ENCODE measurements around the gene WBP2. TPM values are rescaled to one million over a fixed set of nuclear protein-coding genes. Genes with fewer than 3 reads are reported as not detected.

WBP2 gene
- total RNA-seq, 2 donors from 2014 or later, result 74.3 to 82.7 TPM

DNA sequence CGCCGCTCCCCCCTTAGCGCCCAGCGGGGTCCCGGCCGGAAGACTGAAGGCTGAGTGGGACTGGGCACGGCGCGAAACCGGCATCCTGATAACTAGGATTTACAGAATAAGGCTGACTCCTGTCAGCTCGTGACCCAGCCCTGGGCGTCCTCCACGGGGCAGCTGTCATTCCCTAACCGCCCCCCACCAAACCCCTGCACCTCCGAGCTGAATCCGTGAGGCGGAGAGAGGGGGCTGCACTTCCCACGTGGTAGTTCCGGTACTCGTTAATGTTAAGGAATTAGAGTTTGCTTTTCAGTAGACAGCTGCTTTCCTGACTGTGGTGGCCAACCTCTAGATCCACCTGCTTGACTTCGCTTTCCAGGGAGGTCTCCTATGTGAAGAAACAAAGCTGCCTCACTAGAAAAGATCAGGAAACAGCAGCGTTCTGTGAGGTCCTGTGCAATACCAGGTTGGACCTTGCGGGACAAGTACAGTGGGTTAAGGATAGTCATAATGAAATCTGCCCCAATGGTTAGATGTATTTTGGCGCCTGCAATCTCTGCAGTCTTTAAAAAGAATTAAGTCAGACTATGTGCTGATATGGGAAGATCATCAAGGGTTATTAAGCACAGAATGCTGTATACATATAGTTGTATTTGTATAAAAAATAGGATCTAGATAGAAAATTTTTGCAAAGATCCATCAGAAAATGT is 1.1 kb upstream of the WBP2 start:
- no peaks in the 10 kb centered on the region for H3K9me3 ChIP-seq (ENCODE audit: control insufficient read depth, low read length)
- H3K9me3 Mint-ChIP-seq, result no peaks in the 10 kb centered on the region
- peak overlapping the region; percentile 65 for H3K27ac ChIP-seq (ENCODE audit: low read depth, low read length)
- DNase-seq, result no peak
- no peaks in the 10 kb centered on the region for H3K27me3 ChIP-seq (ENCODE audit: control insufficient read depth, insufficient read depth, low read length, poor library complexity, severe bottlenecking)
- peak overlapping the region; percentile 88 for H3K4me3 ChIP-seq (ENCODE audit: low read length)
- WGBS, 2 experiments (ENCODE audit: insufficient coverage in 1 of 2, insufficient read length in 1 of 2), result 5 to 10% methylated on average over 12 to 23 of the region's 24 CpGs
- H3K27ac Mint-ChIP-seq, result peak overlapping the region; percentile 90
- peak overlapping the region; percentile 77 for H3K9ac ChIP-seq (ENCODE audit: extremely low read depth, low read length, poor library complexity, severe bottlenecking)
- no peak overlapping the region for H3K4me3 Mint-ChIP-seq
- TF ChIP-seq, protein P1, sequence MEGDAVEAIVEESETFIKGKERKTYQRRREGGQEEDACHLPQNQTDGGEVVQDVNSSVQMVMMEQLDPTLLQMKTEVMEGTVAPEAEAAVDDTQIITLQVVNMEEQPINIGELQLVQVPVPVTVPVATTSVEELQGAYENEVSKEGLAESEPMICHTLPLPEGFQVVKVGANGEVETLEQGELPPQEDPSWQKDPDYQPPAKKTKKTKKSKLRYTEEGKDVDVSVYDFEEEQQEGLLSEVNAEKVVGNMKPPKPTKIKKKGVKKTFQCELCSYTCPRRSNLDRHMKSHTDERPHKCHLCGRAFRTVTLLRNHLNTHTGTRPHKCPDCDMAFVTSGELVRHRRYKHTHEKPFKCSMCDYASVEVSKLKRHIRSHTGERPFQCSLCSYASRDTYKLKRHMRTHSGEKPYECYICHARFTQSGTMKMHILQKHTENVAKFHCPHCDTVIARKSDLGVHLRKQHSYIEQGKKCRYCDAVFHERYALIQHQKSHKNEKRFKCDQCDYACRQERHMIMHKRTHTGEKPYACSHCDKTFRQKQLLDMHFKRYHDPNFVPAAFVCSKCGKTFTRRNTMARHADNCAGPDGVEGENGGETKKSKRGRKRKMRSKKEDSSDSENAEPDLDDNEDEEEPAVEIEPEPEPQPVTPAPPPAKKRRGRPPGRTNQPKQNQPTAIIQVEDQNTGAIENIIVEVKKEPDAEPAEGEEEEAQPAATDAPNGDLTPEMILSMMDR (conservative IDR thresholded peaks at IDR 0.05), result no peak
- H3K27me3 Mint-ChIP-seq (ENCODE audit: insufficient read depth), result no peaks in the 10 kb centered on the region
- H3K4me1 ChIP-seq (ENCODE audit: control insufficient read depth, insufficient read depth, low read length), result no peaks in the 10 kb centered on the region
- peaks cover 11% of the 10 kb centered on the region for H3K4me1 Mint-ChIP-seq
- H3K36me3 ChIP-seq (ENCODE audit: control insufficient read depth, insufficient read depth, low read length), result peaks cover 4% of the 10 kb centered on the region
- peaks cover 4% of the 10 kb centered on the region for H3K36me3 Mint-ChIP-seq (ENCODE audit: low read depth)

DNA sequence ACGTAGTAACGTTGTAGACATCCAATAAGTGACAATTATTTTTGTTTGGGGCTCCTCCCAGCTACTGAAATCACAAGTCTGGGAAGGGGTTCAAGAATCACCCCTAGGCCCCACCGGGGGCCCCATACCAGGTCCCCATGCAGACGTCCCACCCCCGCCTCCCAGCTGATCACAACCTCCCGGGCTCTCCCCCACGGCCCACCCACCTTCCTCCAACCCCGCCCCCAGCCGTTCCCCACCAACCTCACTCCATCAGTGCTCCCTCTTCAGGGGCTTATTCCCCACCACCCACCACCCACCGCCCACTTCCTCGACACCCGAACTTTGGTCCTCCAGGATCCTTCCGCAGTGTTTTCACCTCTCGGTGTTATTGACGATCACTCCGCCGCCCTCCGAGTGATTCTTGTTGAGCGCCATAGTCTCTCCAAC is 240 bp downstream of the WBP2 start:
- Mint-ChIP-seq H3K36me3 (ENCODE audit: low read depth) (peaks cover 12% of the 10 kb centered on the region), H3K4me1 (peaks cover 11% of the 10 kb centered on the region), H3K9me3 (no peaks in the 10 kb centered on the region), H3K27me3 (ENCODE audit: insufficient read depth) (no peaks in the 10 kb centered on the region), H3K27ac (no peak overlapping the region), H3K4me3 (no peak overlapping the region)
- TF ChIP-seq, protein P1 (conservative IDR thresholded peaks at IDR 0.05), result no peak
- Histone ChIP-seq H3K27me3 (ENCODE audit: control insufficient read depth, insufficient read depth, low read length, poor library complexity, severe bottlenecking) (no peaks in the 10 kb centered on the region), H3K36me3 (ENCODE audit: control insufficient read depth, insufficient read depth, low read length) (peaks cover 12% of the 10 kb centered on the region), H3K9me3 (ENCODE audit: control insufficient read depth, low read length) (no peaks in the 10 kb centered on the region), H3K9ac (ENCODE audit: extremely low read depth, low read length, poor library complexity, severe bottlenecking) (peak overlapping the region; percentile 64), H3K4me3 (ENCODE audit: low read length) (peak overlapping the region; percentile 88), H3K4me1 (ENCODE audit: control insufficient read depth, insufficient read depth, low read length) (no peaks in the 10 kb centered on the region), H3K27ac (ENCODE audit: low read depth, low read length) (no peak overlapping the region)
- WGBS, 2 experiments (ENCODE audit: insufficient coverage in 1 of 2, insufficient read length in 1 of 2), result 1 to 3% methylated on average over 12 to 19 of the region's 19 CpGs
- no peak for DNase-seq

DNA sequence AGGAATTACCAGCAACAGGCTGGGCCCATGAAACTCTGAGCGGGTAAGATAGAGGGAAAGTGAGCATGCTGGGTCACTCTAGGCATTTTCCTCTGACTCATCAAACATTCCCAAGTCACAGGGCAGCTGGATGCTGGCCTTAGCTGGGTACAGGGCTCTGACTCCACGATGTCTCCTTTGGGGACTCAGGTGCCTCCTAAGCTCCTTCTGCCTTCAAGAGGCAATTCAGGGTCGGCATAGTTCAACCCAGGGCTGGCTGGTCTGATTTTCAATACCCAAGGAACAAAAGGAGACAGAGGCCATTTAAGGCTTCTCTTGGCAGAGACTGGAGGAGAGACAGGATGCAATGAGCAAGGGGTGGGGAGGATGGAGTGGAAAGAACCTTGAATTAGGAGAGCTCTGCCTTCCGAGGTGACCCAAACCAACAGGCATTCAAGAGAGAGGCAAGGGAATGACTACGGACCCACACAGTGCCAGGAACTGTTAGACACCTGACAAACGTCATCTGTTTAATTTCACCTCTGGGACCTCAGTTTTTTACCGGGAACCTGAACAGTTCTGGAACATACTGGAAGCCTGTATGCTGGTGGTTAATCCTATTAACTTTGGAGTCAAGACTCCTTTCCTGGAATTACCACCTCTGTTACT is 910 bp downstream of the WBP2 start:
- H3K9ac ChIP-seq (ENCODE audit: extremely low read depth, low read length, poor library complexity, severe bottlenecking), result peak overlapping the region; percentile 64
- no peak overlapping the region for H3K27ac ChIP-seq (ENCODE audit: low read depth, low read length)
- H3K27me3 ChIP-seq (ENCODE audit: control insufficient read depth, insufficient read depth, low read length, poor library complexity, severe bottlenecking), result no peaks in the 10 kb centered on the region
- Mint-ChIP-seq H3K36me3 (ENCODE audit: low read depth) (peaks cover 19% of the 10 kb centered on the region), H3K27me3 (ENCODE audit: insufficient read depth) (no peaks in the 10 kb centered on the region), H3K4me1 (peaks cover 11% of the 10 kb centered on the region), H3K27ac (no peak overlapping the region), H3K9me3 (no peaks in the 10 kb centered on the region), H3K4me3 (no peak overlapping the region)
- H3K36me3 ChIP-seq (ENCODE audit: control insufficient read depth, insufficient read depth, low read length), result peaks cover 18% of the 10 kb centered on the region
- no peaks in the 10 kb centered on the region for H3K9me3 ChIP-seq (ENCODE audit: control insufficient read depth, low read length)
- H3K4me1 ChIP-seq (ENCODE audit: control insufficient read depth, insufficient read depth, low read length), result no peaks in the 10 kb centered on the region
- peak overlapping the region; percentile 88 for H3K4me3 ChIP-seq (ENCODE audit: low read length)
- WGBS, 2 experiments (ENCODE audit: insufficient coverage in 1 of 2, insufficient read length in 1 of 2), result 36 to 53% methylated on average over 6 to 7 of the region's 7 CpGs
- peak; percentile 77 for DNase-seq
- TF ChIP-seq, protein P1 (conservative IDR thresholded peaks at IDR 0.05), result no peak
